Choroid plexus epithelial cell (primary cell): ENCODE measurements around the gene LTBP1.
"Not testable (repeated sequence)": the region's sequence is repeated elsewhere in the genome, so short reads cannot be mapped to it uniquely, and the experiment has no call there.

ENCODE experiments used
- DNase-seq: peaks from one replicate; pipeline ENCODE4 v3.0.0-alpha.2; 2010; ENCODE audit warnings: low read depth
- H3K4me3 ChIP-seq: 2 replicates; pipeline ENCODE4 v1.5.1; 2011; ENCODE audit warnings: low read depth, mild to moderate bottlenecking, control low read depth, low read length, moderate library complexity
- CTCF ChIP-seq: conservative IDR thresholded peaks from 2 replicates; pipeline ENCODE4 v1.5.1; 2011; ENCODE audit warnings: low read depth, mild to moderate bottlenecking, control low read depth, inconsistent platforms, low read length, moderate library complexity

Gene LTBP1

GRCh38 chr2:33040541-33040940 lies 93.8 kb downstream of the LTBP1 start:
- TF ChIP-seq CTCF: no peak
- no peak for DNase-seq
- H3K4me3 ChIP-seq: no peak overlapping the region

GRCh38 chr2:33042265-33042664 lies 95.5 kb downstream of the LTBP1 start:
- DNase-seq: no peak
- no peak overlapping the region for H3K4me3 ChIP-seq
- no peak for TF ChIP-seq CTCF

- H3K4me3 ChIP-seq: no peak overlapping the region
- DNase-seq: no peak
- no peak for TF ChIP-seq CTCF
Measured at GRCh38 chr2:33042819-33043218, 96.1 kb downstream of the LTBP1 start.

- peak; percentile 46 for DNase-seq
- no peak for TF ChIP-seq CTCF
- no peak overlapping the region for H3K4me3 ChIP-seq
Measured at GRCh38 chr2:33047939-33048338, 101.2 kb downstream of the LTBP1 start.

GRCh38 chr2:33051586-33052360 lies 105.0 kb downstream of the LTBP1 start:
- no peak overlapping the region for H3K4me3 ChIP-seq
- TF ChIP-seq CTCF: no peak
- peak; percentile 80 for DNase-seq

- TF ChIP-seq CTCF: no peak
- no peak for DNase-seq
Measured at GRCh38 chr2:33052361-33052735, 105.6 kb downstream of the LTBP1 start.

GRCh38 chr2:33052795-33053194 lies 106.0 kb downstream of the LTBP1 start:
- DNase-seq, H3K4me3 ChIP-seq: not testable (repeated sequence)

More at GRCh38 chr2:33052361-33052735, 105.6 kb downstream of the LTBP1 start:
- no peak overlapping the region for H3K4me3 ChIP-seq
